ENCODE measurements around the gene CDKN2A.

The CDKN2A gene

GRCh38 chr9:22005702-22006606, 11.8 kb upstream of the CDKN2A start:
- peak; percentile 39 for DNase-seq

- peak; percentile 12 for DNase-seq
These were observed 11.0 kb upstream of the CDKN2A start for GRCh38 chr9:22005021-22005701.

GRCh38 chr9:22002038-22002437, 7.8 kb upstream of the CDKN2A start:
- no peak for DNase-seq

- no peak for DNase-seq
These were observed 3.8 kb upstream of the CDKN2A start for GRCh38 chr9:21998026-21998425.

GRCh38 chr9:21997480-21997879, 3.3 kb upstream of the CDKN2A start:
- DNase-seq: no peak

GRCh38 chr9:21996858-21997257, 2.7 kb upstream of the CDKN2A start:
- no peak for DNase-seq

- DNase-seq: no peak
These were observed 2.2 kb upstream of the CDKN2A start for GRCh38 chr9:21996438-21996837.

- DNase-seq: no peak
These were observed 1.6 kb upstream of the CDKN2A start for GRCh38 chr9:21995666-21996398.

GRCh38 chr9:21995006-21995665, 944 bp upstream of the CDKN2A start:
- peak; percentile 48 for DNase-seq

GRCh38 chr9:21994556-21995005, 389 bp upstream of the CDKN2A start, which contains the start of gene CDKN2B-AS1:
CDKN2B-AS1 (plus strand) TSS chr9:21994791.
- DNase-seq: peak; percentile 61

GRCh38 chr9:21993007-21993406, 1.2 kb downstream of the CDKN2A start:
- DNase-seq: no peak

- DNase-seq: no peak
These were observed 2.9 kb downstream of the CDKN2A start for GRCh38 chr9:21991072-21991959.

GRCh38 chr9:21989440-21990189, 4.6 kb downstream of the CDKN2A start:
- no peak for DNase-seq

- no peak for DNase-seq
These were observed 5.9 kb downstream of the CDKN2A start for GRCh38 chr9:21988056-21988990.

- no peak for DNase-seq
These were observed 8.1 kb downstream of the CDKN2A start for GRCh38 chr9:21985964-21986667.

- no peak for DNase-seq
These were observed 10.1 kb downstream of the CDKN2A start for GRCh38 chr9:21984101-21984500.

- no peak for DNase-seq
These were observed 10.6 kb downstream of the CDKN2A start for GRCh38 chr9:21983561-21983935.

GRCh38 chr9:21982861-21983560, 11.2 kb downstream of the CDKN2A start:
- no peak for DNase-seq

Data from fibroblast of upper back skin (primary cell).